Stimulated activated CD8-positive, alpha-beta memory T cell treated with anti-CD3 and anti-CD28 coated beads, Interleukin-12 subunit alpha, Interleukin-12 subunit beta, amount 100 ng/mL, for 1 hour (primary cell): Measurements from ENCODE around the gene AOC1.
"Not testable (repeated sequence)": the region's sequence is repeated elsewhere in the genome, so short reads cannot be mapped to it uniquely, and the experiment has no call there.

Source experiments
- DNase-seq: peaks from one replicate; pipeline ENCODE4 v3.0.0-alpha.2; 2020; ENCODE audit warnings: low read depth

The AOC1 gene

DNA sequence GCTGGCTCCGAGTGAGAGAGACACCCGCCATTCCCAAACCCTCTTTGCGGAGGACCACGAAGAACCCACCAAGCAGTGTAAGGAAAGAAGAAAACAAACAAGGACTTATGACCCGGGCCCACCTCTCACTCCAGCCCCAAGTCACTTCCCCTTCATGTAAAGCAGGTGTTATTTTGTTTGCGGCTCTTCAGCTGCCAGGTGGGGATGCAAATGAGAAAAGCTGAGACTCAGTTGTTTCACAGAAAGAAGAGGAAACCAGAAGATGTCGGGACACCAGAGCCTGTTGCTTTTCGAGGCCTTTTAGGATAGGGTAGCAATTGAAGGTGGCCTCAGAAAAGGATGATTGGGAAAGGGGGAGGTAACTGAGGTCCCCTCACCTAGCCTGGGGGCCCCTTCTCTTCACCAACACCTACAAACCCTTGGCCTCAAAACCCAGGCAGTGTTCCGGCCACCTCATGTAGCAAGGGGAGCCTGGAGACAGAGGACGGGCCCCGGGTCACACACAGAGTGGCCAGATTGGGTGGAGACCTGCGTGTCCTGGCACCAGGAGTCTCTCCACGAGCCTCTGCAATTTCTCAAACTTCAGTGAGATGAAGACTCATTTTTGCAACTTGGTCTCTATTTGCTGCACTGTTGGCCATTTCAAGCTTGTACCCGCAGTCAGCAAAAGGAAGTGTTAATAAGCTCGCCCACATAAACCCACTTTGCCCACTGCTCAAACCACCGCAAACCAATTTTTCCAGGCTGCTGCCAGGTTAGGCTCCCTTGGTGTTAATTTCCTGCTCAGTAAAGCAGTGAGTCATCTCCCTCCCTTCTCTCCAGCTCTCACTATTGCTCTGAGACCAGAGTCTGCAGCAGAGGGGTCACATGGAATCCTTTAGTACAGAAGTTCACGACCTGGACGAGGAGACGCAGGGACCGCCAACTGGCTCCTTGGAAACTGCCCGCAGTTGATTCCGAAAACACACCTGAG, 45.5 kb downstream of the AOC1 start:
- DNase-seq = no peak

- DNase-seq = peak; percentile 69
These were observed 46.2 kb downstream of the AOC1 start for GRCh38 chr7:150898475-150899011.

GRCh38 chr7:150900675-150901074, 48.4 kb downstream of the AOC1 start:
- DNase-seq = no peak

DNA sequence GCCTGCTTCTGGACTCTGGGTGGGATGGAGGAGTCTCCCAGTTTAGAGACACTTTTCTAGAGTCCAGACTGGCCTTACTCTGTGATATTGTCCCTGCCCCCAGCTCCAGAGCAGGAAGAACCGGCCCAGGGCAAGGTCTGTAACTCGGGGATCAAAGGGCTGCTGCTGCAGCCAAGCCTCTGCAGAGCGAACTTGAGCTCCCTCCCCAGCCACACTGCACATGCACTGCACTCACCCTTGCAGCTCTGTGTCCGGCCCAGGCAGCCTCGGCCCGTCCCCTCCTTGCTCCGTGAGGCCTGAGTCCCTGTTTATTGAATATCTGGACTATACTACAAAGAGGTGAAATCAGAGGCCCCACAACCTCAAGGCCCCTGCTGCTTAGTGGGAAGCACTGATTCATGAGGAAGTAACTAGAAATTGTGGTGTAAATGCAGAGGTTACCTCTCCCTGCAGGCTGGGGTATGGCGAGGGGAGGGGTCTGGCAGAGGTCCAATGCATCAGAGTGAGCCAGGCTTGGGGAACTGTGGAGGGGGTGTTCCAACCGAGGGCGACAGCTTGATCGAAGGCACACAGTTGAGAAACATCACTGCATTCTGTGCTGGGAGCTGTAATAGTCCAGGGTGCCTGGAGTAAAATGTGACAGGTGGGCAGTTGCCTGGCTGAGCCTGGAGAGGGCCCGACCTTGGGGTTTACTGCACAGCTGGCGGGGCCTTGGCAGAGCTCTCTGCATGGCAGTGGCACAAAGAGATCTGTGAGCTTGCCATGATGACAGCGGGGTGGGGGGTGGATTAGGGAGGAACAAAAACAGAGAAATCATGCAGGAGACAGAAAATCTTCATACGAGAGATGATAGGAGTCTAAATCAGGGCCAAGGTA, 49.1 kb downstream of the AOC1 start:
- DNase-seq = no peak

- no peak for DNase-seq
These were observed 50.0 kb downstream of the AOC1 start for GRCh38 chr7:150902078-150903033.

DNA sequence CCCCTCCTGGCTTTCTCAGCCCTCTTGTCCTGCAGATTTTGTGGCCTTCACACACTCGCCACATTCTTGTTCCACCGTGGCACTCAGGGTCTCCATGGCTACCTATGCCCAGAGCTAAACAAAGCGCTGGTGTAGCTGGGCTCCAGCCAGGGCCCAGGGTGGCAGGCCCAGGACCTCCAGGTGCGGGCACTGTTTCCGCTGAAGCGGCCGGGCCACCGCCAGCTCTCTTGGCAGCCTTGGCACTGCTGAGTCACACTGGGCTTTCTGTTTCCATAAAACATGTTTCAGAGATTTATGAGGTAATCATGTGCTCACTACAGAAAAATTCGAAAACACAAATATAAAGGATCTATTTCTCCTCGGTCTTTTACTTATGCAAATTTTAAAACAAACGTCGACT, 51.3 kb downstream of the AOC1 start:
- DNase-seq = no peak

DNA sequence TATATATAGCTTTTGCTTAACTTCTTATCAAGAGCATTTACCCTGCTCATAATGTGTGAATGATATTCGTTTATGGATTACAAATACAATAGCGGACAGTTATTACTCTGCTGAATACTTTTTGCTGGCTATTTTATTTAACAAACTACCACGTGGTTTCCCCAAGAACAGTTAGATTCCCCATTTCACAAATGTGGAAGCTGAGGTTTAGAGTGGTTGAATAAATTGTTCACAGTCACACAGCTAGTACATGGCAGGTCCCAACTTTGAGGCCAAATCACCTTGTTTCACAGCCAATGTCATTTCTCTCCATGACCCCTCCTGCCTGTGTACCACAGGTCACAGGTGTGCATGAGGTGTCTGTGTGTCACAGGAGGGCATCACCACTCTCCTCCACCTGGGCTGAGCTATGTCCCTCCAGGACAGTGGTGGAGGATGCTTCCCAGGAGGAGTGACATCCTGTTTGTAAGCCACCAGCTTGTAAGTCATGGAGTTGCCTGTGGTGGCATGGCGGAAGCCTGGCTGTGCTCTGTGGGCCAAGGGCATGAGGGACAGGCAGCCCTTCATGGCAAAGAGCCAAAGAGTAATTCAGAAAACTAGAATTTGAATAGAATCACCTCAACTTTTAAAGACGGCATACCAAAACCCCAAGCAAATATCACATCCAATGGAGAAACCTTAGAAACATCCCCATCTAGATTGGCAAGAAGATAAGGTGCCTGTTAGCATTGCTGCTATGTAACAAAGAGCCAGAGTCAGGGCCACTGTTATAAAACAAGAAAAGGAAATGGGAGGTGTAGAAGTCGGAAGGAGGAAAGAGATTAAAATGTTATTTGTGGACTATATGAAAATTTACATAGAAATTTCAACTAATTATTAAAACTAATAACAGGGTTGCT, 51.9 kb downstream of the AOC1 start:
- no peak for DNase-seq

DNA sequence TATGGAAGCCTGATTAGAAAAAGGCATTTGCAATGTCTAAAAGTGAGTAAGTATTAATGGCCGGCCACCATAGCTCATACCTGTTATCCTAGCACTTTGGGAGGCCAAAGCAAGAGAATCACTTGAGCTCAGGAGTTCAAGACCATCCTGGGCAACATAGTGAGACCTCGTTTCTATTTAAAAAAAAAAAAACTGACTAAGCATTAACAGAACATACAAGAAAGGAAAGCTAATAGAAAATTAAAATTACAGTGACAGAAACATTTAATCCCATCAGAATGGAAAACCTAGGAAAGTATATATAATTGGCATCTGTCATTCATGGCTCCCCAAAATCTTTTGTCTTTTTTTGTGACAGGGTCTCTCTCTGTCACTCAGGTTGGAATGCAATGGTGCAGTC, 55.9 kb downstream of the AOC1 start:
- no peak for DNase-seq

GRCh38 chr7:150909200-150909995, 57.1 kb downstream of the AOC1 start:
- DNase-seq = peak; percentile 34

DNA sequence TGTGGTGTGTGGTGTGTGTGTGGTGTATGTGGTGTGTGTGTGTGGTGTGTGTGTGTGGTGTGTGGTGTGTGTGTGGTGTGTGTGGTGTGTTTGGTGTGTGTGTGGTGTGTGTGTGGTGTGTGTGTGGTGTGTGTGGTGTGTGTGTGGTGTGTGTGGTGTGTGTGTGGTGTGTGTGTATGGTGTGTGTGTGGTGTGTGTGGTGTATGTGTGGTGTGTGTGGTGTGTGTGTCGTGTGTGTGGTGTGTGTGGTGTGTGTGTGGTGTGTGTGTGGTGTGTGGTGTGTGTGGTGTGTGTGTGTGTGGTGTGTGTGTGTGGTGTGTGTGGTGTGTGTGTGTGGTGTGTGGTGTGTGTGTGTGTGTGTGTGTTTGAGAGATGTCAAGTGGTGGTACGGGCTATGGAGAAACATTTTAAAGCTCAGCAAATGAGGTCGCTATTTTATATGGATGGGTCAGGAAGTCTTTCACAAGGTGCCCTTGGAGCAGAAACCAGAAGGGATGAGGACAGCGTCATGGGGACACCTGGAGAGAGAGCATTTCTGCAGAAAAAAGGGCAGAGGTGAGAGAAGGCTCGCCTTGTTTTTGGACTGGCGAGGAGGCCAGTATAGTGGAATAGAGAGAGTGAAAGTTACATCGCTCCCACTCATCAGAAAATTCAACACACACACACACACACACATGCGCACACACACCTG, 58.1 kb downstream of the AOC1 start:
- not testable (repeated sequence) for DNase-seq

GRCh38 chr7:150910996-150911422, 58.7 kb downstream of the AOC1 start:
- DNase-seq = no peak
